ENCODE data around the gene RFC5.

DNA sequence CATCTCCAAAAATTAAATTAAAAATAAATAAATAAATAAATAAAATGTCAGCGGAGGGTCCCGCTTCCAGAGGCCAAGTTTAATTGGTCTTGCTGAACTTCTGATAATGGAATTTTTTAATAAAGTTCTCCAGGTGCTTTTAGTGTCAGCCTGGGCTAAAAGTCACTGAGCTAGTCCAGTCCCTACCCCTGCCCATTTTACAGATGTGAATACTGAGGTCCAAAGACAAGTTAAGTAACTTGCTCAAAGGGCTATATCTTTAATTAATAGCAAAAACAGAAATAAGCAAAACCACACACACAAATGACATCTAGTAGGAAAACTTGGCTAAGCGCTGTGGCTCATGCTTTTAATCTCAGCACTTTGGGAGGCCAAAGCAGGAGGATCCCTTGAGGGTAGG, 5.6 kb upstream of the RFC5 start:
- TF ChIP-seq, protein P1, sequence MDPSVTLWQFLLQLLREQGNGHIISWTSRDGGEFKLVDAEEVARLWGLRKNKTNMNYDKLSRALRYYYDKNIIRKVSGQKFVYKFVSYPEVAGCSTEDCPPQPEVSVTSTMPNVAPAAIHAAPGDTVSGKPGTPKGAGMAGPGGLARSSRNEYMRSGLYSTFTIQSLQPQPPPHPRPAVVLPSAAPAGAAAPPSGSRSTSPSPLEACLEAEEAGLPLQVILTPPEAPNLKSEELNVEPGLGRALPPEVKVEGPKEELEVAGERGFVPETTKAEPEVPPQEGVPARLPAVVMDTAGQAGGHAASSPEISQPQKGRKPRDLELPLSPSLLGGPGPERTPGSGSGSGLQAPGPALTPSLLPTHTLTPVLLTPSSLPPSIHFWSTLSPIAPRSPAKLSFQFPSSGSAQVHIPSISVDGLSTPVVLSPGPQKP (IDR thresholded peaks at IDR 0.05; ENCODE audit: borderline replicate concordance, low read depth, low read length) = no peak
- TF ChIP-seq RFX5 (IDR thresholded peaks at IDR 0.05; ENCODE audit: low read depth, low read length) (no peak), MAZ (IDR thresholded peaks at IDR 0.05; ENCODE audit: borderline replicate concordance, low read depth, low read length) (no peak), POLR2A (IDR thresholded peaks at IDR 0.05; ENCODE audit: low read depth, low read length) (no peak), CEBPB (IDR thresholded peaks at IDR 0.05; ENCODE audit: low read depth, low read length) (no peak), RAD21 (IDR thresholded peaks at IDR 0.05; ENCODE audit: low read length) (no peak), MXI1 (IDR thresholded peaks at IDR 0.05; ENCODE audit: borderline replicate concordance, low read depth, low read length) (no peak), CHD1 (IDR thresholded peaks at IDR 0.05; ENCODE audit: low read depth, low read length) (no peak), MAFK (IDR thresholded peaks at IDR 0.05; ENCODE audit: low read depth, low read length) (no peak), BHLHE40 (IDR thresholded peaks at IDR 0.05; ENCODE audit: low read depth, low read length) (no peak), SMC3 (IDR thresholded peaks at IDR 0.05; ENCODE audit: low read depth, low read length) (no peak)
- TF ChIP-seq, protein P2, sequence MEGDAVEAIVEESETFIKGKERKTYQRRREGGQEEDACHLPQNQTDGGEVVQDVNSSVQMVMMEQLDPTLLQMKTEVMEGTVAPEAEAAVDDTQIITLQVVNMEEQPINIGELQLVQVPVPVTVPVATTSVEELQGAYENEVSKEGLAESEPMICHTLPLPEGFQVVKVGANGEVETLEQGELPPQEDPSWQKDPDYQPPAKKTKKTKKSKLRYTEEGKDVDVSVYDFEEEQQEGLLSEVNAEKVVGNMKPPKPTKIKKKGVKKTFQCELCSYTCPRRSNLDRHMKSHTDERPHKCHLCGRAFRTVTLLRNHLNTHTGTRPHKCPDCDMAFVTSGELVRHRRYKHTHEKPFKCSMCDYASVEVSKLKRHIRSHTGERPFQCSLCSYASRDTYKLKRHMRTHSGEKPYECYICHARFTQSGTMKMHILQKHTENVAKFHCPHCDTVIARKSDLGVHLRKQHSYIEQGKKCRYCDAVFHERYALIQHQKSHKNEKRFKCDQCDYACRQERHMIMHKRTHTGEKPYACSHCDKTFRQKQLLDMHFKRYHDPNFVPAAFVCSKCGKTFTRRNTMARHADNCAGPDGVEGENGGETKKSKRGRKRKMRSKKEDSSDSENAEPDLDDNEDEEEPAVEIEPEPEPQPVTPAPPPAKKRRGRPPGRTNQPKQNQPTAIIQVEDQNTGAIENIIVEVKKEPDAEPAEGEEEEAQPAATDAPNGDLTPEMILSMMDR (conservative IDR thresholded peaks at IDR 0.05; ENCODE audit: low read depth, low read length) = no peak
- TF ChIP-seq, protein P3, sequence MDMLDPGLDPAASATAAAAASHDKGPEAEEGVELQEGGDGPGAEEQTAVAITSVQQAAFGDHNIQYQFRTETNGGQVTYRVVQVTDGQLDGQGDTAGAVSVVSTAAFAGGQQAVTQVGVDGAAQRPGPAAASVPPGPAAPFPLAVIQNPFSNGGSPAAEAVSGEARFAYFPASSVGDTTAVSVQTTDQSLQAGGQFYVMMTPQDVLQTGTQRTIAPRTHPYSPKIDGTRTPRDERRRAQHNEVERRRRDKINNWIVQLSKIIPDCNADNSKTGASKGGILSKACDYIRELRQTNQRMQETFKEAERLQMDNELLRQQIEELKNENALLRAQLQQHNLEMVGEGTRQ (IDR thresholded peaks at IDR 0.05; ENCODE audit: low read depth, low read length) = no peak
